ENCODE measurements around the gene SLC15A4. TPM values are rescaled to one million over a fixed set of nuclear protein-coding genes. Genes with fewer than 3 reads are reported as not detected.
"Not testable (repeated sequence)": the region's sequence is repeated elsewhere in the genome, so short reads cannot be mapped to it uniquely, and the experiment has no call there.

The SLC15A4 gene
- 39.5 TPM for total RNA-seq

GRCh38 chr12:128823916-128824839 is at the start of gene SLC15A4:
Gene SLC15A4 (minus strand): TSS chr12:128823958. CDS start chr12:128823943, 15 bp downstream.
- peak; percentile 92 for DNase-seq

DNA sequence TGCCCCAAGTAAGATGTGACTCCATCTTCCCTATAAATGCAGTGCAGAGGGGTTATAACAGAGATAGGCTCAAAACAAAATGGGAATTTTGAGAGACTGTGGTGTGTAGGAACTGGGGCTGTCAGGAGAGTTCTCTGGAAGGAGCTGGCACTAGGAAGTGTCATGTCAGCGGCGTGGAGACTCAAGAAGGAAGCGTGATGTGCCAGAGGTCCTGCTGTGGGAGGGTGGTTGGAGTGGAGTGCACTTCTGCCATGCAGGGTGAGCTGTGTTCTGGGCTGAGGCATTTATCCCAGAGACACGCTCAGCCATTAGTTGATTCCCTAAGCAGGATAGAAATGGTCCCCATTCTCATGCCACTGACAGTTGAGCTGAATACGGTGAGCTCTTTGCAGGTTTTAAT is 48.5 kb upstream of the SLC15A4 start:
- DNase-seq: no peak

DNA sequence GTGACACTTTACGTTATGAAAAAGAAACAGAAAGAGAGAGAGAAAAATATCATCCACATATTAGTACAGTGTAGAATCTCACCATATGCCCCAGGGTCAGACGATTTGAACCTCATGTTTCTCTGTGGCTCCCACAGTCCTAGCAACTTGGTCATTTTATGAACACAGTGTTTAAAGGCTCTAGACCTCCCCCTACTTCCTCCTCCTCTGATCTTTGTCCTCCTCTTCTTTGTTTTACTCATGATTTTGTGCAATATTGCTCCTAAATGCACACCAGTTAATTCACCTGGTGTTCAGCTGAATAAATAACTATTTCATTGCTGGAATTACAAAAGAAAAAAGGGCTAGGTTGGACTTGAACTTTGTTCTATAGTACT is 47.7 kb upstream of the SLC15A4 start:
- no peak for DNase-seq

DNA sequence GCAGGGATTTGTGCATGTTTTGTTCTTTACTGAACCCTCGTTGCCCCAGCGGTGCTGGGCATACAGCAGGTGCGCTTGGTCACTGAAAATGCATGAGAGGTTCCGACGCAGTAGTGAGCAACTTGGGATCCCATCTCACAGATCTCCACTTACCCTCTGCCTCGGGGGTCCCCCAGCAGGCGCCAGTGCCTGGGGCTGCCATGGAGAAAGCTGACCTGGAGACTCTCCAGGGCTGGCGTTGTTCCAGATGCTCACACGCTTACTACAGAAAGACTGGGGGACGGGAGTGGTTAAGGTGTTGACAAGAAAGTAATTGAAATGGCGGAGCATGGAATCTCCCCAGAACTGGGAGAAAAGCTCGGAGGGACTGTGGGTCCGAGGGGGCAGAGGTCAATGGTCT is 43.7 kb upstream of the SLC15A4 start:
- DNase-seq: no peak

DNA sequence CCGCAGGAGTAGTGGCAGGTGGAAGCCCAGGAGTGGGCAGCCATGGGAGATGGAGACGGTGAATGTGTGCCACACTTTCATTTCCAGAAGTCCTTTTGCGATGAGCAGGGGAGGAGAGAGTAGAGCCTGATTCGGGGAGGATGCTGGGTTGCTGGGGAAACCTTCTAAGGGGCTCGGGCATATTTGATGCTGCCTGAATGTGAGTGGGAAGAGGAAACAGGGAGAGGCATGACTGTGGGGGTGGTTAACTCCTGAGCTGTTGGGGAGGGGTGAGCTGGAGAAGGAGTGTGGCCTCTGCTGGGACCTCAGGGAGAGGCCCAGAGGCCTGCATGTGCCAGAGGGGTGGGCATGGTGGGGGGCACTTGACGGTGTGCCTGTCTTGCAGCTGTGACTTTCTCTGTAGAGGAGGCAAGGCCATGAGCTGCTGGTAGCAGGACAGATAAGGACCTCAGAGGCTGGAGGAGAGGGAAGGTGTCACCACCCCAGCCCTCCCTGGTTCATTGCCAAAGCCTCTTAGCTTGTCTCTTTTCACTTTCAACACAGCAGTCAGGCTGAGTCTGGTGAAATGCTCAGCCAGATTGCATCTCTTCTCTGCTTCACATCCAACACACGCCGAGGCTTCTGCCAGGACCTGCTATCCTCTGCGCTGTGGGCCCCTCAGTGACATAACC is 40.9 kb upstream of the SLC15A4 start:
- DNase-seq: peak; percentile 37

GRCh38 chr12:128863957-128864356 is 40.2 kb upstream of the SLC15A4 start:
- DNase-seq: peak; percentile 36

DNA sequence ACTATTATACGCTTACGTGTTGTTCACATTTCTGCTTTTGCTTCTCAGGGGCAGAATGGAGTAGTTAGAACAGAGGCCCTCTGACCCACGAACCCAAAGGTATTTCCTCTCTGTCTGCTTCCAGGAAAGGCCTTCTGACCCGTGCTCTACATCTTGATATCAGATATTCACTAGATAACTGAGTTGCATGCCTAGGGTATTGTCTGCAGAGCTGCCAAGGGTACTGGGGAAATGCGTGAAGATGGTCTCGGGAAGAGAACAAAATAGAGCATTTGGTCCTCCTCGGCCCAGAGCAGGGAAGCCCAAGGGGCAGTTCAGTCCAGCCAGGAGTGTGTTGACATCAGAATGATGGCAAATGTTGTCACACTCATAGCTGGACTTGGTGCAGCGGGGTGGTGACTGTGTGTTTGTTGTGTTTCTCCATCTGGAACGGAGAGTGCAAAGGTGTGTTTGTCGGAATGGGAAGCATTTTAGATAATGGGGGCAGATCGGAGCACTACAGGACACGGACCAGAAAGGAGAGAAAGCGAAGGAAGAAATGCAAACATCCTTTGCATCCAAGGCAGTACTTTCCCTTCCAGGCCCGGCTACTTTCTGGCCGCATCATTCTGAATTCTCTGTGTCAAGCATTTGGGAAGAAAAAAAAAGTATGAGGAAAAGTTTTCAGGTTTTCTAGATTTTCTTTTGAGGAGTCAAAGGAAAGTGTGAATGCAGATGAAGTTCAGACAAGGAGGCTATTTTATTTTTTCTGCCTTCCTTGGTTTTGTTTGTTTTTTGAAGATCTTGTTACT is 37.7 kb upstream of the SLC15A4 start:
- DNase-seq: no peak

- DNase-seq: no peak
These were observed 35.6 kb upstream of the SLC15A4 start for GRCh38 chr12:128859311-128859710.

- no peak for DNase-seq
These were observed 33.5 kb upstream of the SLC15A4 start for GRCh38 chr12:128857133-128857763.

GRCh38 chr12:128856791-128857078 is 33.0 kb upstream of the SLC15A4 start:
- DNase-seq: no peak

DNA sequence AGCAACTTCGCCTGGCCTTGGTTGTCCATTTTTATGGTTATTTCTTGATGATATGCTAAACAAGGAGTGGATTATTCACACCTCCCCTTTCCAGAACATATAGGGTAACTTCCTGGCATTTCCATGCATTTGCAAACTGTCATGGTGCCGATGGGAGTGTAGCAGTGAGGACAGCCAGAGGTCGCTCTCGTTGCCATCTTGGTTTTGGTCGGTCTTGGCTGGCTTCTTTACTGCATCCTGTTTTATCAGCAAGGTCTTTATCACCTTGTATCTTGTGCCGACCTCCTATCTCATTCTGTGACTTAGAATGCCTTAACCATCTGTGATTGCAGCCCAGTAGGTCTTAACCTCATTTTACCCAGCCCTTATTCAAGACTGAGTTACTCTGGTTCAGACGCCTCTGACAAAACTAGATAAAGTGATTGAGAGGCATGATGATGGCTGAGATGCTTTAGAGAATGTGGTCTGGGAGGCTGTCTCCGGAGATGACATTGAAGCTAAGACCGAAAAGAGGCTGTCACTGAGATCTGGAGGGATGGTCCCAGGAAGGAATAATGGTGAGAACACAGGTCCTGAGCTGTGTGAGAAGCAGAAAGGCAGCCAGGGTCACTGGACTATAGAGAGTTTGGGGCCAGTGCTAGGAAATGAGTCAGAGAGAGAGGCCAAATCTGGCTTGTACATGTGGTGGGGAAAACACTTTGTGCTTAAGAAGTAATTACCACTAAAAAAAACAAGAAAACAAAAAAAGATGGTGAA is 32.5 kb upstream of the SLC15A4 start:
- no peak for DNase-seq

DNA sequence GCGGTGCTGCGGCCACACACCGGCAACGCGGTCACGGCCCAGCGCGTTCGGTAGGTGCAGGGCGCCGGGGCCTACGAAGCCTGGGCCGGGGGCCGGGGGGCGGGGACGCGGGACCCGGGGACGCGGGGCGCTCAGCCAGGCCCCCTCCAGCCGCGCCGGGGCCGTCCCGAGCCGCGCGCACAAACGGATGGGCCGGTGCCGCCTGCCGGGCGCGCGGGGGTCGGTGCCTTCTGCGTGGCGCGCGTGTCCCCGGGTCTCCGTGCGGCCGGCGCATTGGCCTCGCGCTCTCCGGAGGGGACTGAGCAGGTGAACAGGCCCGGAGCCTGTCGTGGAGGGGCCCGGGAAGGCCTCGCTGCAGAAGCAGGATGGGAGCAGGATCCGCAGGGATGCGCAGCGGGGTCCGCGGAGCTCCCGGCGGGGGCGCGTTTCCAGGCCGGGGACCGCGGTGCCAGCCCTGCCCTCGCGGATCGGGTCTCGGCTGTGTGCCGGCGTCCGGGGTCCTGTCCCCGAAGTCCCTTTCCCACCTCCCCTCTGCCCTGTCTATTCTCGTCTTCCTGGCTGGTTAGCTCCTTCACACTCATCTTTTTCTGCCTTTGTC is 29.9 kb upstream of the SLC15A4 start:
- peak; percentile 24 for DNase-seq

DNA sequence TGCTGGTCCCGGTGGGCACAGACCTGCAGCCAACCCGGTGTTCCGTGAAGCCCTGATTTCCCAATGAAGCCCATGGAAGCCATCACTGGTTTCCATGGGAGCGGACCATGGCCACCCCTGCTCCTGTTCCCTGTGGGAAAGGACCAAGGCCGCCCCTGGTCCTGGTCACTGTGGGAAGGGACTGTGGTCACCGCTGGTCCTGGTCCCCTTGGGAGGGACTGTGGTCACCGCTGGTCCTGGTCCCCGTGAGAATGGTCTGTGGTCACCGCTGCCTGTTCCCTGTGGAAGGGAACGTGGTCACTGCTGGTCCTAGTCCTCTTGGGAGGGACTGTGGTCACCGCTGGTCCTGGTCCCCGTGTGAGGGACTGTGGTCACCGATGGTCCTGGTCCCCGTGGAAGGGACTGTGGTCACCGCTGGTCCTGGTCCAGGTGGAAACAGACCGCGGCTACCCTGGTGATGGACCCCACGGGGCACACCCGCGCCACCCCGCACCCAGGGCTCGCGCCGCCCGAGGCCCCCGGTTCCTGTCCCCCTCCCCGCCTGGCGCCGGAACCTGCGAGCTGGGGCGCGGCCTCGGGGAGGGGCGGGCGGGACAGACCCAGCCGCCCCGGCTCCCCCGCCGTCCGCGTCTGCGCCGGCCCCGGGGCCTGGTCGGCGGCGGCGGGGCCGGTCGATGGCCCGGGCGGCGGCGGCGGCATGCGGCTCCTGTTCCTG is 29.3 kb upstream of the SLC15A4 start, which contains the start of gene GLT1D1:
GLT1D1 (plus strand) TSS at position 594 of the 715 bp plus-strand sequence; CDS start at position 698, 104 bp downstream.
- no peak for DNase-seq

DNA sequence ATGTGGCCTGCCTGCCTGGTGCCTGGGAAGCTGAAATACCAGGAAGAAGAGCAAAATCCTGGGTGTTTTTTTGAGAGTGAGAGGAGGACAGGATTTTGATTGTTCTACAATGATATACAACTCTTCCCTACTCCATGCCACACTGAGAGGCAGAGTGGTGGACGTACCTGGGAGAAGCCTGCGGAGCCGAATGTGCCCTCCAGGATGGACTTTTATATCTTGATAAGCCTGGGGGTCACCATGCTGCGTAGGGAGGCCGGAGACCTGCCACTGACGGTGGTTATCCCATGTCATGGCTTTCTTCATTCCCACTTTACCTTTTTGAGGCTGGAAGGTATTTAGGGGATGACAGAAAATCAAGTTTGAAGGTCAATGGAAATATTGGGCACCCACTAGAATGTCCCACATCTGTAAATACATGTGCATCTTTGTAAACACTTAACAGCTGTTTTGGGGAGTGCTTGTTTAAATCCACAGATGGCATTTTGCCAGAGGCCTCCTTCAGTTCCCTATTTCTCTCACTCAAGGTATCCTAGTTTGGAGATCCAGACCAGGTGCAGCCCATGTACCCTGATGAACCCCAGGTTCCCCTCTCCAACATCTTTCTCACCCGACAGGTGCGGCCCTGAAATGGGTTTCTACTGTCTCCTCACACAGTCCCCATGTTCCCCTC is 28.4 kb upstream of the SLC15A4 start:
- no peak for DNase-seq

GRCh38 chr12:128851429-128851828 is 27.7 kb upstream of the SLC15A4 start:
- DNase-seq: not testable (repeated sequence)

- DNase-seq: no peak
These were observed 26.6 kb upstream of the SLC15A4 start for GRCh38 chr12:128850400-128850799.

GRCh38 chr12:128849806-128850205 is 26.0 kb upstream of the SLC15A4 start:
- not testable (repeated sequence) for DNase-seq

- DNase-seq: no peak
These were observed 24.6 kb upstream of the SLC15A4 start for GRCh38 chr12:128848371-128848770.

GRCh38 chr12:128846671-128847070 is 22.9 kb upstream of the SLC15A4 start:
- not testable (repeated sequence) for DNase-seq
